Peyer's patch (tissue), 4 donors: ENCODE results near the gene ATL1.

Source experiments
- CTCF ChIP-seq, 6 experiments: fragments of 450-650 bp in 4 of 6; fragments of 200-600 bp in 2 of 6; sonication (generic) in 1 of 6; IDR thresholded peaks; one replicate each; pipeline ENCODE4 v1.5.1; 2017 to 2019; ENCODE audit warnings: antibody characterized with exemption in 6 of 6, mild to moderate bottlenecking in 3 of 6, moderate library complexity in 1 of 6
- POLR2A ChIP-seq, 2 donors: fragments of 450-650 bp; IDR thresholded peaks; one replicate each; pipeline ENCODE4 v1.5.1; 2017; ENCODE audit warnings: antibody characterized with exemption in 2 of 2, mild to moderate bottlenecking in 2 of 2, moderate library complexity in 2 of 2

GRCh38 chr14:50545618-50546017 is 14.3 kb upstream of the ATL1 start:
- TF ChIP-seq CTCF (IDR thresholded peaks at IDR 0.05) (no peak), POLR2A (IDR thresholded peaks at IDR 0.05) (no peak)
